HL-60 (cell line): ENCODE results near the gene LAMB3.
A peak's percentile ranks its signal among the peaks of the same experiment; 100 is the strongest.

Source experiments
- DNase-seq, 2 experiments: peaks; one replicate each; pipeline ENCODE4 v3.0.0-alpha.2; 2010 to 2020; ENCODE audit warnings: low read depth in 1 of 2, low spot score in 1 of 2
- H3K27ac ChIP-seq: fragments of 250-450 bp; sonication (Bioruptor Pico); replicated peaks from 2 replicates; pipeline ENCODE4 v1.5.1; 2020; ENCODE audit warnings: mild to moderate bottlenecking, moderate library complexity
- H3K27me3 ChIP-seq: fragments of 250-450 bp; sonication (Bioruptor Pico); 2 replicates; pipeline ENCODE4 v1.5.1; 2021; ENCODE audit warnings: mild to moderate bottlenecking, moderate library complexity; ENCODE audit not compliant: insufficient read depth, poor library complexity, severe bottlenecking
- H3K4me3 ChIP-seq: replicated peaks from 2 replicates; pipeline ENCODE4 v1.5.1; 2011; ENCODE audit warnings: mild to moderate bottlenecking, control low read depth, low read length; ENCODE audit not compliant: insufficient read depth
- GABPA ChIP-seq: IDR thresholded peaks from 2 replicates; pipeline ENCODE4 v1.6.1; 2012; ENCODE audit warnings: low read depth
- POLR2AphosphoS5 ChIP-seq: IDR thresholded peaks from 2 replicates; pipeline ENCODE4 v1.6.1; 2012; ENCODE audit warnings: low read depth
- SPI1 ChIP-seq: IDR thresholded peaks from 2 replicates; pipeline ENCODE4 v1.6.1; 2012; ENCODE audit warnings: low read depth, mild to moderate bottlenecking, borderline replicate concordance
- TF ChIP-seq, protein P1 (sequence below): IDR thresholded peaks from 2 replicates; pipeline ENCODE4 v1.6.1; 2012; ENCODE audit warnings: low read depth; ENCODE audit not compliant: insufficient replicate concordance
- TF ChIP-seq, protein P2 (sequence below): IDR thresholded peaks from one replicate; pipeline ENCODE4 v1.5.1; 2011; ENCODE audit warnings: low read length, control low read depth, inconsistent platforms; ENCODE audit not compliant: insufficient read depth

Gene LAMB3

GRCh38 chr1:209635850-209636249 lies 16.4 kb downstream of the LAMB3 start:
- no peaks in the 10 kb centered on the region for H3K27me3 ChIP-seq
- no peak overlapping the region for H3K27ac ChIP-seq
- TF ChIP-seq, protein P1, sequence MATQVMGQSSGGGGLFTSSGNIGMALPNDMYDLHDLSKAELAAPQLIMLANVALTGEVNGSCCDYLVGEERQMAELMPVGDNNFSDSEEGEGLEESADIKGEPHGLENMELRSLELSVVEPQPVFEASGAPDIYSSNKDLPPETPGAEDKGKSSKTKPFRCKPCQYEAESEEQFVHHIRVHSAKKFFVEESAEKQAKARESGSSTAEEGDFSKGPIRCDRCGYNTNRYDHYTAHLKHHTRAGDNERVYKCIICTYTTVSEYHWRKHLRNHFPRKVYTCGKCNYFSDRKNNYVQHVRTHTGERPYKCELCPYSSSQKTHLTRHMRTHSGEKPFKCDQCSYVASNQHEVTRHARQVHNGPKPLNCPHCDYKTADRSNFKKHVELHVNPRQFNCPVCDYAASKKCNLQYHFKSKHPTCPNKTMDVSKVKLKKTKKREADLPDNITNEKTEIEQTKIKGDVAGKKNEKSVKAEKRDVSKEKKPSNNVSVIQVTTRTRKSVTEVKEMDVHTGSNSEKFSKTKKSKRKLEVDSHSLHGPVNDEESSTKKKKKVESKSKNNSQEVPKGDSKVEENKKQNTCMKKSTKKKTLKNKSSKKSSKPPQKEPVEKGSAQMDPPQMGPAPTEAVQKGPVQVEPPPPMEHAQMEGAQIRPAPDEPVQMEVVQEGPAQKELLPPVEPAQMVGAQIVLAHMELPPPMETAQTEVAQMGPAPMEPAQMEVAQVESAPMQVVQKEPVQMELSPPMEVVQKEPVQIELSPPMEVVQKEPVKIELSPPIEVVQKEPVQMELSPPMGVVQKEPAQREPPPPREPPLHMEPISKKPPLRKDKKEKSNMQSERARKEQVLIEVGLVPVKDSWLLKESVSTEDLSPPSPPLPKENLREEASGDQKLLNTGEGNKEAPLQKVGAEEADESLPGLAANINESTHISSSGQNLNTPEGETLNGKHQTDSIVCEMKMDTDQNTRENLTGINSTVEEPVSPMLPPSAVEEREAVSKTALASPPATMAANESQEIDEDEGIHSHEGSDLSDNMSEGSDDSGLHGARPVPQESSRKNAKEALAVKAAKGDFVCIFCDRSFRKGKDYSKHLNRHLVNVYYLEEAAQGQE: no peak
- TF ChIP-seq, protein P2, sequence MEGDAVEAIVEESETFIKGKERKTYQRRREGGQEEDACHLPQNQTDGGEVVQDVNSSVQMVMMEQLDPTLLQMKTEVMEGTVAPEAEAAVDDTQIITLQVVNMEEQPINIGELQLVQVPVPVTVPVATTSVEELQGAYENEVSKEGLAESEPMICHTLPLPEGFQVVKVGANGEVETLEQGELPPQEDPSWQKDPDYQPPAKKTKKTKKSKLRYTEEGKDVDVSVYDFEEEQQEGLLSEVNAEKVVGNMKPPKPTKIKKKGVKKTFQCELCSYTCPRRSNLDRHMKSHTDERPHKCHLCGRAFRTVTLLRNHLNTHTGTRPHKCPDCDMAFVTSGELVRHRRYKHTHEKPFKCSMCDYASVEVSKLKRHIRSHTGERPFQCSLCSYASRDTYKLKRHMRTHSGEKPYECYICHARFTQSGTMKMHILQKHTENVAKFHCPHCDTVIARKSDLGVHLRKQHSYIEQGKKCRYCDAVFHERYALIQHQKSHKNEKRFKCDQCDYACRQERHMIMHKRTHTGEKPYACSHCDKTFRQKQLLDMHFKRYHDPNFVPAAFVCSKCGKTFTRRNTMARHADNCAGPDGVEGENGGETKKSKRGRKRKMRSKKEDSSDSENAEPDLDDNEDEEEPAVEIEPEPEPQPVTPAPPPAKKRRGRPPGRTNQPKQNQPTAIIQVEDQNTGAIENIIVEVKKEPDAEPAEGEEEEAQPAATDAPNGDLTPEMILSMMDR: no peak
- no peak for TF ChIP-seq SPI1
- TF ChIP-seq POLR2AphosphoS5: no peak
- no peak for TF ChIP-seq GABPA
- H3K4me3 ChIP-seq: no peak overlapping the region
- DNase-seq: no peak

- TF ChIP-seq GABPA: no peak
- TF ChIP-seq SPI1: no peak
- TF ChIP-seq POLR2AphosphoS5: no peak
- TF ChIP-seq, protein P2: no peak
- TF ChIP-seq, protein P1: no peak
- Histone ChIP-seq H3K4me3 (no peak overlapping the region), H3K27me3 (no peaks in the 10 kb centered on the region), H3K27ac (peak overlapping the region; percentile 25; the same call in 1 of the 2 replicates)
- no peak for DNase-seq
These were observed 18.1 kb downstream of the LAMB3 start for GRCh38 chr1:209634005-209634737.

GRCh38 chr1:209633335-209633997 lies 18.8 kb downstream of the LAMB3 start:
- H3K4me3 ChIP-seq: no peak overlapping the region
- H3K27ac ChIP-seq: peak overlapping the region; percentile 25; the same call in 1 of the 2 replicates
- H3K27me3 ChIP-seq: no peaks in the 10 kb centered on the region
- no peak for TF ChIP-seq GABPA
- TF ChIP-seq POLR2AphosphoS5: no peak
- no peak for TF ChIP-seq SPI1
- TF ChIP-seq, protein P1: no peak
- TF ChIP-seq, protein P2: no peak
- peak in 1 of 2 experiments; percentile 58 for DNase-seq
